ENCODE measurements around the gene NTN1. TPM values are rescaled to one million over a fixed set of nuclear protein-coding genes. Genes with fewer than 3 reads are reported as not detected.

NTN1 gene
- total and polyA plus RNA-seq, 3 experiments from 2014 or later = 0.24 to 0.33 TPM; not detected in 1

- H3K9me3 Mint-ChIP-seq = peaks cover 0 to 2% (median 0%) of the 10 kb centered on the region in 5 donors
- no peak overlapping the region for H3K4me3 Mint-ChIP-seq
- H3K36me3 Mint-ChIP-seq = peaks cover 6 to 25% (median 8%) of the 10 kb centered on the region in 3 donors
- Histone ChIP-seq H3K36me3 (ENCODE audit: insufficient read depth, low read length) (no peaks in the 10 kb centered on the region), H3K4me1 (ENCODE audit: insufficient read depth, low read length) (no peaks in the 10 kb centered on the region), H3K9me3 (ENCODE audit: low read length) (no peaks in the 10 kb centered on the region), H3K4me3 (ENCODE audit: low read length) (no peak overlapping the region), H3K27me3 (ENCODE audit: insufficient read depth, low read length, poor library complexity, severe bottlenecking) (no peaks in the 10 kb centered on the region), H3K27ac (ENCODE audit: low read depth, low read length) (no peak overlapping the region)
- no peaks in the 10 kb centered on the region for H3K27me3 Mint-ChIP-seq
- H3K27ac Mint-ChIP-seq = no peak overlapping the region
- ChIA-PET POLR2A (no interaction called here), CTCF (no interaction called here)
- DNase-seq = no peak
- H3K4me1 Mint-ChIP-seq = no peaks in the 10 kb centered on the region
Measured at GRCh38 chr17:9266031-9266680, 244.8 kb downstream of the NTN1 start.

- POLR2A ChIA-PET = no interaction called here
- Histone ChIP-seq H3K4me1 (ENCODE audit: insufficient read depth, low read length) (no peaks in the 10 kb centered on the region), H3K36me3 (ENCODE audit: insufficient read depth, low read length) (no peaks in the 10 kb centered on the region), H3K4me3 (ENCODE audit: low read length) (no peak overlapping the region), H3K9me3 (ENCODE audit: low read length) (no peaks in the 10 kb centered on the region), H3K27me3 (ENCODE audit: insufficient read depth, low read length, poor library complexity, severe bottlenecking) (no peaks in the 10 kb centered on the region), H3K27ac (ENCODE audit: low read depth, low read length) (no peak overlapping the region)
- CTCF ChIA-PET = no interaction called here
- H3K27ac Mint-ChIP-seq = no peak overlapping the region
- DNase-seq = no peak
- no peaks in the 10 kb centered on the region for H3K4me1 Mint-ChIP-seq
- H3K4me3 Mint-ChIP-seq = no peak overlapping the region
- H3K9me3 Mint-ChIP-seq = peaks cover 0 to 2% (median 0%) of the 10 kb centered on the region in 5 donors
- peaks cover 6 to 25% (median 8%) of the 10 kb centered on the region in 3 donors for H3K36me3 Mint-ChIP-seq
- no peaks in the 10 kb centered on the region for H3K27me3 Mint-ChIP-seq
Measured at GRCh38 chr17:9266697-9267117, 245.4 kb downstream of the NTN1 start.

- CTCF ChIA-PET = no interaction called here
- H3K4me1 ChIP-seq (ENCODE audit: insufficient read depth, low read length) = no peaks in the 10 kb centered on the region
- peaks cover 0 to 2% (median 0%) of the 10 kb centered on the region in 5 donors for H3K9me3 Mint-ChIP-seq
- H3K4me3 ChIP-seq (ENCODE audit: low read length) = no peak overlapping the region
- H3K4me1 Mint-ChIP-seq = no peaks in the 10 kb centered on the region
- H3K9me3 ChIP-seq (ENCODE audit: low read length) = no peaks in the 10 kb centered on the region
- no peak overlapping the region for H3K4me3 Mint-ChIP-seq
- H3K27me3 Mint-ChIP-seq = no peaks in the 10 kb centered on the region
- no peak overlapping the region for H3K27ac ChIP-seq (ENCODE audit: low read depth, low read length)
- peaks cover 6 to 25% (median 8%) of the 10 kb centered on the region in 3 donors for H3K36me3 Mint-ChIP-seq
- no peaks in the 10 kb centered on the region for H3K27me3 ChIP-seq (ENCODE audit: insufficient read depth, low read length, poor library complexity, severe bottlenecking)
- H3K36me3 ChIP-seq (ENCODE audit: insufficient read depth, low read length) = no peaks in the 10 kb centered on the region
- H3K27ac Mint-ChIP-seq = no peak overlapping the region
- POLR2A ChIA-PET = no interaction called here
- DNase-seq = no peak
Measured at GRCh38 chr17:9268546-9268945, 247.2 kb downstream of the NTN1 start.

GRCh38 chr17:9269350-9270035 is 248.2 kb downstream of the NTN1 start:
- Mint-ChIP-seq H3K4me1 (peaks cover 0 to 4% (median 2%) of the 10 kb centered on the region in 3 donors), H3K27me3 (no peaks in the 10 kb centered on the region), H3K4me3 (no peak overlapping the region), H3K36me3 (peaks cover 4 to 27% (median 4%) of the 10 kb centered on the region in 3 donors), H3K27ac (no peak overlapping the region), H3K9me3 (no peaks in the 10 kb centered on the region)
- no peaks in the 10 kb centered on the region for H3K27me3 ChIP-seq (ENCODE audit: insufficient read depth, low read length, poor library complexity, severe bottlenecking)
- no peaks in the 10 kb centered on the region for H3K4me1 ChIP-seq (ENCODE audit: insufficient read depth, low read length)
- H3K9me3 ChIP-seq (ENCODE audit: low read length) = no peaks in the 10 kb centered on the region
- no peak overlapping the region for H3K27ac ChIP-seq (ENCODE audit: low read depth, low read length)
- H3K36me3 ChIP-seq (ENCODE audit: insufficient read depth, low read length) = no peaks in the 10 kb centered on the region
- DNase-seq = no peak
- POLR2A ChIA-PET = no interaction called here
- CTCF ChIA-PET = no interaction called here
- no peak overlapping the region for H3K4me3 ChIP-seq (ENCODE audit: low read length)

GRCh38 chr17:9270921-9271320 is 249.6 kb downstream of the NTN1 start:
- POLR2A ChIA-PET = no interaction called here
- Mint-ChIP-seq H3K27ac (peak overlapping the region in 1 of 8 donors; percentile 35), H3K4me1 (peaks cover 0 to 8% (median 6%) of the 10 kb centered on the region in 3 donors)

GRCh38 chr17:9271989-9272388 is 250.7 kb downstream of the NTN1 start:
- H3K9me3 ChIP-seq (ENCODE audit: low read length) = no peaks in the 10 kb centered on the region
- DNase-seq = no peak
- no peaks in the 10 kb centered on the region for H3K36me3 ChIP-seq (ENCODE audit: insufficient read depth, low read length)
- no peak overlapping the region for H3K27ac ChIP-seq (ENCODE audit: low read depth, low read length)
- no peaks in the 10 kb centered on the region for H3K9me3 Mint-ChIP-seq
- ChIA-PET POLR2A (no interaction called here), CTCF (no interaction called here)
- peaks cover 0 to 20% (median 0%) of the 10 kb centered on the region in 3 donors for H3K36me3 Mint-ChIP-seq
- no peaks in the 10 kb centered on the region for H3K4me1 ChIP-seq (ENCODE audit: insufficient read depth, low read length)
- H3K4me3 Mint-ChIP-seq = no peak overlapping the region
- peaks cover 0 to 8% (median 6%) of the 10 kb centered on the region in 3 donors for H3K4me1 Mint-ChIP-seq
- H3K27me3 ChIP-seq (ENCODE audit: insufficient read depth, low read length, poor library complexity, severe bottlenecking) = no peaks in the 10 kb centered on the region
- H3K27ac Mint-ChIP-seq = no peak overlapping the region
- no peak overlapping the region for H3K4me3 ChIP-seq (ENCODE audit: low read length)
- no peaks in the 10 kb centered on the region for H3K27me3 Mint-ChIP-seq

More at GRCh38 chr17:9270921-9271320, 249.6 kb downstream of the NTN1 start:
- Mint-ChIP-seq H3K36me3 (peaks cover 1 to 25% (median 2%) of the 10 kb centered on the region in 3 donors), H3K27me3 (no peaks in the 10 kb centered on the region), H3K4me3 (no peak overlapping the region), H3K9me3 (no peaks in the 10 kb centered on the region)
- H3K9me3 ChIP-seq (ENCODE audit: low read length) = no peaks in the 10 kb centered on the region
- H3K4me3 ChIP-seq (ENCODE audit: low read length) = no peak overlapping the region
- no peaks in the 10 kb centered on the region for H3K27me3 ChIP-seq (ENCODE audit: insufficient read depth, low read length, poor library complexity, severe bottlenecking)
- no peaks in the 10 kb centered on the region for H3K36me3 ChIP-seq (ENCODE audit: insufficient read depth, low read length)
- H3K4me1 ChIP-seq (ENCODE audit: insufficient read depth, low read length) = no peaks in the 10 kb centered on the region
- H3K27ac ChIP-seq (ENCODE audit: low read depth, low read length) = no peak overlapping the region
- DNase-seq = no peak
- CTCF ChIA-PET = no interaction called here

GRCh38 chr17:9272501-9273200 is 251.3 kb downstream of the NTN1 start:
- H3K4me3 ChIP-seq (ENCODE audit: low read length) = no peak overlapping the region
- DNase-seq = no peak
- H3K27ac ChIP-seq (ENCODE audit: low read depth, low read length) = no peak overlapping the region
- no peaks in the 10 kb centered on the region for H3K27me3 ChIP-seq (ENCODE audit: insufficient read depth, low read length, poor library complexity, severe bottlenecking)
- H3K9me3 ChIP-seq (ENCODE audit: low read length) = no peaks in the 10 kb centered on the region
- ChIA-PET CTCF (no interaction called here), POLR2A (no interaction called here)
- Mint-ChIP-seq H3K9me3 (no peaks in the 10 kb centered on the region), H3K27ac (peak overlapping the region in 1 of 8 donors; percentile 81), H3K27me3 (no peaks in the 10 kb centered on the region), H3K4me1 (peaks cover 0 to 8% (median 6%) of the 10 kb centered on the region in 3 donors), H3K36me3 (peaks cover 0 to 17% (median 0%) of the 10 kb centered on the region in 3 donors), H3K4me3 (no peak overlapping the region)
- no peaks in the 10 kb centered on the region for H3K4me1 ChIP-seq (ENCODE audit: insufficient read depth, low read length)
- H3K36me3 ChIP-seq (ENCODE audit: insufficient read depth, low read length) = no peaks in the 10 kb centered on the region
